Measurements from ENCODE around the gene ING5. TPM values are rescaled to one million over a fixed set of nuclear protein-coding genes. Genes with fewer than 3 reads are reported as not detected.

Gene ING5
- total RNA-seq, 4 donors from 2014 or later, result 12.1 to 33.9 (median 27.5) TPM

DNA sequence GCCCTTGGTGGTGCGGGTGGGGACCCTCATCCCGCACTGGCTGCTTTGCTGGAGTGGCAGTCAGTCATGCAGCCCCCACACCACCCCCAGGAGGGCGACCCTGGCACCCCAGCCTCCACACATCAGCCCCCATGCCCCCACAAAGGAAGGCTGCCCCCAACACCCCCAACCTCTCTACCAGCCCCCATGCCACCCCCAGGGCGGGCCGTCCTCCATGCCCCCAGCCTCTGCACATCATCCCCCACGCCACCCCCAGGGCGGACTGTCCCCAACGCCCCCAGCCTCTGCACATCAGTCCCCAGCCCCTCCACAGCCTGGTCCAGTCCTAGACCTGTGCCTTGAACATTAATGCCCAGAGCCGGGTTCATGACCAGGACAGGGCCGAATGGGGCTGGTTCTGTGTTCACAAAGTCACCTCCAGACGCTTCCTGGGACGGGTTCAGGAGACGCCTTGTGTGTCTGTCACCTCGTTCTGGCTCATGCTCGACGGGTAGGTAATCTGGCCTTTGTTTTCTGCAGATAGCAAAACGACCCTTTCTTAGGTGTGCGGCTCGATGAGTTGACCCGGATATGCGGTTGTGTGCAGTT lies 50.9 kb downstream of the ING5 start:
- Histone ChIP-seq H3K4me3 (no peak overlapping the region), H3K4me1 (no peaks in the 10 kb centered on the region), H3K27ac (no peak overlapping the region), H3K9me3 (no peaks in the 10 kb centered on the region), H3K27me3 (no peaks in the 10 kb centered on the region), H3K36me3 (peaks cover 0 to 61% of the 10 kb centered on the region in 2 donors)
- in situ Hi-C loops (cut with MboI; ENCODE audit: low sequenced_read_pairs in 4 of 4) (no loop called here), intact Hi-C loops (cut with DNase I; ENCODE audit: low total_unique reads) (no loop called here)
- DNase-seq, result no peak
- ATAC-seq, result no peak
- TF ChIP-seq POLR2A (IDR thresholded peaks at IDR 0.05), result no peak
- TF ChIP-seq, protein P1, sequence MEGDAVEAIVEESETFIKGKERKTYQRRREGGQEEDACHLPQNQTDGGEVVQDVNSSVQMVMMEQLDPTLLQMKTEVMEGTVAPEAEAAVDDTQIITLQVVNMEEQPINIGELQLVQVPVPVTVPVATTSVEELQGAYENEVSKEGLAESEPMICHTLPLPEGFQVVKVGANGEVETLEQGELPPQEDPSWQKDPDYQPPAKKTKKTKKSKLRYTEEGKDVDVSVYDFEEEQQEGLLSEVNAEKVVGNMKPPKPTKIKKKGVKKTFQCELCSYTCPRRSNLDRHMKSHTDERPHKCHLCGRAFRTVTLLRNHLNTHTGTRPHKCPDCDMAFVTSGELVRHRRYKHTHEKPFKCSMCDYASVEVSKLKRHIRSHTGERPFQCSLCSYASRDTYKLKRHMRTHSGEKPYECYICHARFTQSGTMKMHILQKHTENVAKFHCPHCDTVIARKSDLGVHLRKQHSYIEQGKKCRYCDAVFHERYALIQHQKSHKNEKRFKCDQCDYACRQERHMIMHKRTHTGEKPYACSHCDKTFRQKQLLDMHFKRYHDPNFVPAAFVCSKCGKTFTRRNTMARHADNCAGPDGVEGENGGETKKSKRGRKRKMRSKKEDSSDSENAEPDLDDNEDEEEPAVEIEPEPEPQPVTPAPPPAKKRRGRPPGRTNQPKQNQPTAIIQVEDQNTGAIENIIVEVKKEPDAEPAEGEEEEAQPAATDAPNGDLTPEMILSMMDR (IDR thresholded peaks at IDR 0.05 in 4 of 5, conservative IDR thresholded peaks at IDR 0.05 in 1 of 5), result no peak

DNA sequence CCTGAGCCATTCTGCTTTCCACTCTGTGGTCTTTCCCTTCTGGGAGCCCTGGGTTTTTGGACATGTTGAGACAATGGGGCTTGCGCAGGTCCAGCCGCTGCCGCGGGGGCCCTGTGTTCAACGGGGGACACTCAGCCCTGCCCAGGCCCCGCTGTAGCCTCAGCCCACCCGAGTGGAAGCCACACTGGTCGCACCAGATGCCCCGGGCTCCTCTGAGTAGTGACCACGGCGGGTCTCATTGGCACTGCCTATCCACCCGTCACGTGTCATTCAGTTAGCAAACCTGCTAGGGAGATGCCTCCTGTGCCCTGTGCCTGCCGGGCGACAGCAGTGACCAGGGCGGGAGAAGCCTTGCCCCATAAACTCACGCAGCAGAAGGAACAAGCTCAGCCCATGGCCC lies 51.7 kb downstream of the ING5 start:
- Histone ChIP-seq H3K9me3 (no peaks in the 10 kb centered on the region), H3K27ac (no peak overlapping the region), H3K4me1 (no peaks in the 10 kb centered on the region), H3K27me3 (no peaks in the 10 kb centered on the region), H3K4me3 (no peak overlapping the region), H3K36me3 (peaks cover 0 to 60% of the 10 kb centered on the region in 2 donors)
- intact Hi-C loops (cut with DNase I; ENCODE audit: low total_unique reads), result no loop called here
- no peak for ATAC-seq
- DNase-seq, result no peak
- in situ Hi-C loops (cut with MboI; ENCODE audit: low sequenced_read_pairs in 4 of 4), result no loop called here
- TF ChIP-seq, protein P1 (IDR thresholded peaks at IDR 0.05 in 4 of 5, conservative IDR thresholded peaks at IDR 0.05 in 1 of 5), result no peak
- no peak for TF ChIP-seq POLR2A (IDR thresholded peaks at IDR 0.05)

DNA sequence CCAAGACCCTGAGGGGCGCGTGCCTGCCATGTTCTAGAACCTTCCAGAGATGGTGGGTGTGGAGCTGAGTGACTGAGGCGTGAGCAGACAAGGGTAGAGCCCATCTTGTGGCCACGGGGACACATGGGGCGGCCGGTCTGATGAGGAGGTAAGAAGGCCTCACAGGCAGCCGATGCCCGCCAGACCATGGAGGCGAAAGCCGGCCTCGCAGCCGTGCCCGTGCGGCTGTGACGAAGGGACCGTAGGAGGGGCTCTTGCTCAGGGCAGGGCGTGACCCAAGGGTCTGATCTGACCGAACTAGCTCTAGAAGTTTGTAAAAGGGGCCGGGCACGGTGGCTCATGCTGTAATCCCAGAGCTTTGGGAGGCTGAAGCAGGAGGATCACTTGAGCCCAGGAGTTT lies 52.2 kb downstream of the ING5 start:
- DNase-seq, result no peak
- TF ChIP-seq POLR2A (IDR thresholded peaks at IDR 0.05), result no peak
- TF ChIP-seq, protein P1 (IDR thresholded peaks at IDR 0.05 in 4 of 5, conservative IDR thresholded peaks at IDR 0.05 in 1 of 5), result no peak
- no peaks in the 10 kb centered on the region for H3K9me3 ChIP-seq
- no peaks in the 10 kb centered on the region for H3K4me1 ChIP-seq
- no peaks in the 10 kb centered on the region for H3K27me3 ChIP-seq
- in situ Hi-C loops (cut with MboI; ENCODE audit: low sequenced_read_pairs in 4 of 4) (no loop called here), intact Hi-C loops (cut with DNase I; ENCODE audit: low total_unique reads) (no loop called here)
- ATAC-seq, result no peak
- no peak overlapping the region for H3K27ac ChIP-seq
- no peak overlapping the region for H3K4me3 ChIP-seq
- peaks cover 2 to 56% of the 10 kb centered on the region in 2 donors for H3K36me3 ChIP-seq

DNA sequence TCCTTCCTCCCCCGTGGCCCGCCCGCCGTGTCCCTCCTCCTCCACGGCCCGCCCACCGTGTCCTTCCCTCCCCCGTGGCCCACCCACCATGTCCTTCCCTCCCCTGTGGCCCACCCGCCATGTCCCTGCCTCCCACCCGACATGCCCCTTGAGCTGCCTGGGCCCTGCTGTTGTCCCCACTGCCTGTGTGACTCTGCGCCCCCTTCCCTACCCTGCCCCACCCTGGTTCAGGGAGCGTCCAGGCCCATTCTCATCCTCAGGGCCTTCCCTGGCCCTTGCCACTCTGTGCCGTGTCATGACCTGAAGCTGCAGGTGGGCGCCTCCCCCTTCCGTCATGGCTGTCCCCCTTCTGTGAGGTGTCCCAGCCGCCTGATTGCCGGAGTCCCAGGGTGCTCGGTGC lies 53.3 kb downstream of the ING5 start:
- H3K9me3 ChIP-seq, result no peaks in the 10 kb centered on the region
- H3K4me3 ChIP-seq, result no peak overlapping the region
- intact Hi-C loops (cut with DNase I; ENCODE audit: low total_unique reads) (no loop called here), in situ Hi-C loops (cut with MboI; ENCODE audit: low sequenced_read_pairs in 4 of 4) (no loop called here)
- no peaks in the 10 kb centered on the region for H3K4me1 ChIP-seq
- TF ChIP-seq POLR2A (IDR thresholded peaks at IDR 0.05), result no peak
- TF ChIP-seq, protein P1 (IDR thresholded peaks at IDR 0.05 in 4 of 5, conservative IDR thresholded peaks at IDR 0.05 in 1 of 5), result no peak
- ATAC-seq (no peak), DNase-seq (no peak)
- no peaks in the 10 kb centered on the region for H3K27me3 ChIP-seq
- no peak overlapping the region for H3K27ac ChIP-seq
- H3K36me3 ChIP-seq, result peaks cover 5 to 58% of the 10 kb centered on the region in 2 donors

DNA sequence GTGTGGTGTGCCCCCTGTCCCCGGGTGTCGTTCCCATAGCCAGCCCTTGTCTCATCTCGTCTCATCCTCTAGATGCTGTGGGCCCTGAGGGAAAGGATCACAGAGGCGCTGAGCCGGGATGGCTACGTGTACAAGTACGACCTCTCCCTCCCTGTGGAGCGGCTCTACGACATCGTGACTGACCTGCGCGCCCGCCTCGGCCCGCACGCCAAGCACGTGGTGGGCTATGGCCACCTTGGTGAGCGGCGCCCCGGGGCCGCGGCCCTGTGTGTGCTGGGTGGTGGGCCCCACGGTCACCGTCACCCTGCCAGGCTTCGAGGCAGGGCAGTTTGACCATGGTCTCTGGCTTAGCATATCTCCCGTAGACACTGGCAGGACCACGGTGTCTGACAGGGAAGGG lies 53.9 kb downstream of the ING5 start:
- in situ Hi-C loops (cut with MboI; ENCODE audit: low sequenced_read_pairs in 4 of 4), result no loop called here
- Histone ChIP-seq H3K9me3 (no peaks in the 10 kb centered on the region), H3K4me1 (no peaks in the 10 kb centered on the region), H3K27me3 (no peaks in the 10 kb centered on the region), H3K4me3 (no peak overlapping the region), H3K36me3 (peaks cover 5 to 58% of the 10 kb centered on the region in 2 donors), H3K27ac (no peak overlapping the region)
- DNase-seq (no peak), ATAC-seq (no peak)
- intact Hi-C loops (cut with DNase I; ENCODE audit: low total_unique reads), result no loop called here
- TF ChIP-seq POLR2A (IDR thresholded peaks at IDR 0.05), result no peak
- TF ChIP-seq, protein P1 (IDR thresholded peaks at IDR 0.05 in 4 of 5, conservative IDR thresholded peaks at IDR 0.05 in 1 of 5), result no peak

Measured in gastrocnemius medialis (tissue), 4 donors.